GM19324 (cell line): Measurements from ENCODE around the gene DSCAML1.
"Not testable (repeated sequence)": the region's sequence is repeated elsewhere in the genome, so short reads cannot be mapped to it uniquely, and the experiment has no call there.

ENCODE experiments used
- ATAC-seq: cut with Tn5 transposase; IDR thresholded peaks from one replicate; pipeline ENCODE4 v1.9.1; 2021; ENCODE audit warnings: mild to moderate bottlenecking, moderate library complexity; ENCODE audit not compliant: unreplicated experiment, low FRiP score

DSCAML1 gene

DNA sequence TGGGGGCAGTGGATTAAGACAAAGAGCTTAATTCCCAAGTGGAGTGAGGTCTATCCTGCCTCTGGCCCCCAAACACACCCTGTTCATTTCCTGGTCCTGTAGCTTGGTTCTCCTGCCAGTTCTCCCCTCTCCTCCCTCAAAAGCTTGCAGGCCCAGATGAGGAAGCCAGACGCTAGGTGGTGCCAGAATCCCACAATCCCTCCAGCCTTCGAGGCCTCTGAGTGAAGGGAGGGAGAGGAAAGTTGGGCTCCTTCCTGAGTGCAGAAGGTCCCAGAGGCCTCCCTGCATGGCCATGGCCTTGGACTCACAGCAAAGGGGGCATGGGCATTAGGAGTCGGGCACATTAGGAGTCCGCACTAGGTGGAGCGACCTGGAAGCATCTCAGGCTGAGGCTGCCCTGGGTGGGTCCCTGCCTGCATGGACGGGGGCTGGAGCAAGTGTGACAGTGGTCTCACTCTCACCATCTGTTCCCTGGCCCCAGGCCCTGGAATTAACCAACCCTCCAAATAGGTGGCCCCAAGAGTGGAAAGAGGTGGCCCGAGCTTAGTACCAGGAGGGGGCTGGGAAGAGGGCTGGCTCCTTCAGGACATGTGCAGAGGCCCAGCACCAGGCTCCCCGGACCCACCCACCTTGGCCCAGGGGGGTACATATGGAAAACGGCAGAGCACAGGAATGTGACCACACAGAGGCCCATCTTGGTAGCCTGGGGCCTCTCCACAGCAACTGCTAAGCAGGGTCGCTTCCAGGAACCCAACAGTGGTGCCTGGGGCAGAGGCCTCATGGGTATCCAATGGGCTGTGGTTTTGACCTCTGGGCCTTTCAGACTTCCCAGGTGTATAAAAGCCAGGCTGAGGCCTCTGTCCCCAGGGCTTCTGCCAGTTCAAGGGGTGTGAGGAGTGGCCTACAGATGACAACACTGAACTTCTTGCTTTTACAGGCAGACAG lies 22.4 kb upstream of the DSCAML1 start:
- no peak for ATAC-seq

DNA sequence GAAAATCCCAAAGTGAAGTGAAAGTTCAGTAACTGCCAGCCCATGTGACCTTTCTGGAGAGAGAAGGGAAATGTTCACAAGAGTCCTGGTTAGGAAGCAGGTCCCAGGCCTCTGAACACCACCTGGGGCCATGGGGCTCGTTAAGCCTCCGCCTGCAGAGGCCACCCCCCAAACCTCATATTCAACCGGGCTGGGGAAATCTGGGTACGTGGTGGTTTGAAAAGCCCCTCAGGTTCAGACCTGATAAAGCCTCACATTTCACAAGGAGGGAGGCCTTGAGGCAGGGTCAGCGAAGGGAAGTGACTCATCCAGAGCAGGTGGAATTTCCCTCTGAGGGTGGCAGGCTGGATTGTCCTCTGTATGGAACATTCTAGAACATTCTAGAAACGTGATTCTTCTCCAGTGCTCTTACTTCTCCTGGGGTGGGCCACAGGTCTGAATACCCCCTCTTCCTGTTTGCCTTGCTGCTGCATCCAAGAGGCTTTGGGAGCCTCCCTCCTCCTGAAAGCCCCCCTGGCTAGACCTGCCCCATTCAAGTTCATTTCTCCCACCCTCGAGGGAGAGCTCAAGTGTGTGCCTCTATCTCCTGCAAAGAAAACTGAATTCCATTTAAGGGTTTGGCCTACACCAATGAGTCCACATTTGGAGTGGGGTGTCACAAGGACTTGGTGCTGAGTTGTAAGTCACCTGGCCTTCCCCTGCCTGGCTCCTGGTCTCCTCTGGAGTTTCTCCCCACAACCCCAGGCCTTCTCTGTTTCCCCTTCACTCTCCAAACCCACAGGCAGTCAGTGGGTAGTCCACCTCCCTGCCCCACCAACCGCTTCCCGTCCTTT lies 21.2 kb upstream of the DSCAML1 start:
- ATAC-seq: no peak

DNA sequence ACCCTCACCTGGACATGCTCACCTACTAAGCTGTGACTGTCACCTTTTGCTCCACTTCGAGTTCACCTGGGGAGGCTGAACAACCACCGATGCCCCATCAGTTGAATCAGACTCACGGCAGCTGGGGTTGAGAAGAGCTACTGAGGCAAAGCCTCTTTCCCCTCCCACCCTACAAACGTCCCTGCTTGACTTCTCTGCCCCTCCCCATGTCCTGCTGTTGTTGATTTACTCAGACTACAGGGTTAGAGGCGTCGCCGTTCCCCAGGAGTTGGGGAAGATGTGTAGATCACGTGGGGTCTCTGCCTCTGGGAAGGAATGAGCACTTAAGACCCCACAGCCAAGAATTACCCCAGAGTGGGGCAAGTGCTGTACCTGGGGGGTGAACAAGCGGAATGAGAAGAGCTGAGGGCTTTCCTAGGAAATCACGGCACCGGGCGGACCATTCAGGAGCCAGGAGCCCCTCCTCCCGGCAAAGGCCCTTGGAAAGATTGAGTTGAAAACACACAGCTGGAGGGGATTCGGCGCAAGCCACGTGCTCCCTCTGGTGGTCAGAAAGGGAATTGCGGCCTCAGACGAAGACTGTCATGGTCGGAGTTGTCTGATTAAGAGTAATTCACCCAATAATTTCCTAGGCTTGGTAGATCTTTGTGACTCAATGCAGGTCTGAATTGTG lies 20.5 kb upstream of the DSCAML1 start:
- ATAC-seq: no peak

DNA sequence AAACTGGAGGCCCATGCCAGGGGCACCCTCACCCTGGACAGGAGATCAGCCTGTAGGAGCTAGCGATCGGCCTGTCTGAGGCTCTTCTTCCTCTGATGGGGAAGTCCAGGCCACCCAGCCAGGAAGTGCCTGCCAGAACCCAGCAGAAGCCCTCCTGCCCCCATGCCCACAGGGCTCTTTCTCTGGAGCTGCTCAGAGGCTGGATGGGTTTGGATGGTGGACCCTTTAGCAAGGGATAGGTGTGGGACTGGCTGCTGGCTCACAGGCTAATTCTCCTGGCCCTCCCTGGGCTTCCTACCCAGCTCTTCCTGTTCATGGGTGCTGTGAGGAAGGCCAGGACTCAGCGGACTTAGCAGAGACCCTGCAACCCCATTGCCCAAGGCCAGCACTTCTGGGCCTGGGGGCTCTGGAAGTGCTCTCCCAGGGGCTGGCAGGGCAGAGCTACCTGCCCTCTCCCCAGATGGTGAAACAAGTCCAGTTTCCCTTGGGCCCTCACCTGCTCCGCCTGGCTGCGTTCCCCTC lies 19.9 kb upstream of the DSCAML1 start:
- no peak for ATAC-seq

DNA sequence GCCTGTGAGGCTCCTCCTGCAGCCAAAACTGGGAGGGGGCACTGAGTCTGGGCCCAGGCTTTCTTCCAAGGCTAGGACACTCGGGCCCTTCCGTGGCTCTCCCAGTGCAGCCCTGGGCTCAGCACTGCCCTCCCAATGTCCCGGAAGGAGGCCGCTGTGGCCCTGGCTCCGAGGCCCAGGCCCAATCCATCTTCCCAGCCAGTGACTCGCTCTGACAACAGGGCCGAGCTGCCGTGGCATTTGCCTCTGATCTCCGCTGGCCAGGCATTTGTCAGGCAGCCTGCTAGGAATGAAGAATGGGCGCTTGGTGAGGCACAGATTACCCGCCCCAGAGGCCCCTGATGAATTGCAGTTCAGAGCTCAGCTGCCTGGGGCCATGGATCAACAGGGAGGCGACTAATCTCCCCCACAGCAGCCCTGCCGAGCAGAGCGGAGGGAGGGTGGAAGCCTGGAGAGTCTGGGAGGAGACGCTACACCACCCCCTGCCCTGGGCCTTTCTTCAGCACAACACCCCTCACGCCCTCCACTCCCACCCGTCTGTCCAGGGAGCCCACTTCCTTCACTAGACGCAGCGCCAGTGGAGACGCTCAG lies 19.2 kb upstream of the DSCAML1 start:
- ATAC-seq: no peak

DNA sequence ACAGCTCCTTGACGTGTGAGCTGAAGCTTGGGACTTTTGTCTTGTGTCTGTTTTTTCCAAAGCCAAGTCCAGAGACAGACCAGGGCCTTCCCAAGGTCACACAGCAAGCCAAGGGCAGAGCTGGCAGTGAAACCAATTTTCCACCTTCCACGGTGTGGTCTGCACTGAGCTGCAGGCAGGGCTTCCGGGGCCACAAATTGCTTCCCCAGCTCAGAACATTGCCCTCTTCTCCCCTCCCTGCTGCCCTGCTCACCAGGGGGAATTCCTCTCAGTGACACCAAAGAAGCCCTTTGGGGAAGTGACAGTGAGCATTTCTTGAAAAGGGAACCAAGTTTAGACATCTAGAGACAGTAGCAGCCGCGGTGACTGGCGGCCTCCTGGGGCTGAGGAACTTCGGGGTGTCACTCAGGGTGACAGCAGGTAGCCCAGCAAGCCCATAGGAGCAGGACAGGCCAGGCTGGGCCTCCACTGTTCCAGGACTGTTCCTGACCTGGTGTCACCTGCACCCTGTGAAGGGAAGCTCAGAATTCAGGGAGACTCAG lies 18.3 kb upstream of the DSCAML1 start:
- ATAC-seq: peak; percentile 71

DNA sequence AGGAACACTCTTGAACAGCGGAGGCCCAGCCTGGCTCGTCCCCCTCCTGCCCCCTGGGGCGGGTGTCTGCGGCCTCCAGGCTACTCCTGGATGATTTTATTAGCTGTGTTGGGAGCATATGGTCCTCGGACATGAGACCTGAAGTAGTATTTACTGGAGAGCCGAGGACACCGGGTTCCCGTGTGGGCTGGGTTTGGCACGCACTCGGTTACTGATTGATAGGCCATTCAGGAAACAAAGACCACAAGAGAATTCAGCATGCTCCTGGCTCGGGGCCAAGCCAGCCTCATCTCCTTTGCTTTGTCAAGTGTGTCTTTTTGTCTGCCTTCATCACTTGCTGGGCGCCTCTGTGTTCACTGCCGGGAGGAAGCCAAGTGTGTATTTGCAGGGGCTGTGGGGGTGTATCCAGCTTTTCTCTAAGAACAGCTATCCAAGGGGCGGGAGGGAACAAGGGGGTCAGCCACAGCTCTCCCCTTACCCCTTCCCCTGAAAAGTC lies 17.8 kb upstream of the DSCAML1 start:
- peak; percentile 46 for ATAC-seq

GRCh38 chr11:117814204-117814765 lies 17.3 kb upstream of the DSCAML1 start:
- no peak for ATAC-seq

- ATAC-seq: not testable (repeated sequence)
Measured at GRCh38 chr11:117810056-117810451, 13.0 kb upstream of the DSCAML1 start.

- peak; percentile 77 for ATAC-seq
Measured at GRCh38 chr11:117809236-117810055, 12.4 kb upstream of the DSCAML1 start.

- ATAC-seq: no peak
Measured at GRCh38 chr11:117808784-117809183, 11.8 kb upstream of the DSCAML1 start.

DNA sequence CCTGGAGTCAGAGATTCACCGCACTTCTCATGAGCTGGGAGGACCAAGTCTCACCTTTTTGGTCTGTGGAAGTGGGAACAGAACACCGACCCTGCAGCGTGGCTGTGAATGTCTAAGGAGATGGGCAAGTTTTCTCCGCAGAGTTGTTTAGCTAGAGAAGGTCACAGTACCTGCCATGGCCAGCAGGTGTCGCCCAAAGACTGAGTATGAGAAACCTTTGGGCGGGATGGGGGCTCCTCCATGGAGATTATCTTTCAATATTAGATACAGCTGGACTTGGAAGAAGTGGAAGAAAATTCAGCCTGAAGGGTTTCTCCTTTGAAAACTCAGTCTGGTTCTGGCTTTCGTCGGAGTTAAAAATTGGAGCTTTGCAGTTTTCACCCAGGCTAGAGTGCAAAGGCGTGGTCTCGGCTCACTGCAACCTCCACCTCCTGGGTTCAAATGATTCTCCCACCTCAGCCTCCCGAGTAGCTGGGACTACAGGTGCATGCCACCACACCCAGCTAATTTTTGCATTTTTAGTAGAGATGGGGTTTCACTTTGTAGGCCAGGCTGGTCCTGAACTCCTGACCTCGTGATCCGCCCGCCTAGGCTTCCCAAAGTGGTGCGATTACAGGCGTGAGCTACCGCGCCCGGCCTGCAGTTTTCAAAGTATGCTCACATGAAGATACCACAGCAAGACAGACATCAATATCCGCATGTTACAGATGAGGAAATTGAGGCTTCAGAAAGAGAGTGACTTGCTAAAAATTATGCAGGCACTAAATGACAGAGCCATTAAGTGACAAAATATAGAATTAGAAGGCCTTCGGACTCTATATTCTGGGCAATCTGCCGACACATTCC lies 10.7 kb upstream of the DSCAML1 start:
- ATAC-seq: no peak

DNA sequence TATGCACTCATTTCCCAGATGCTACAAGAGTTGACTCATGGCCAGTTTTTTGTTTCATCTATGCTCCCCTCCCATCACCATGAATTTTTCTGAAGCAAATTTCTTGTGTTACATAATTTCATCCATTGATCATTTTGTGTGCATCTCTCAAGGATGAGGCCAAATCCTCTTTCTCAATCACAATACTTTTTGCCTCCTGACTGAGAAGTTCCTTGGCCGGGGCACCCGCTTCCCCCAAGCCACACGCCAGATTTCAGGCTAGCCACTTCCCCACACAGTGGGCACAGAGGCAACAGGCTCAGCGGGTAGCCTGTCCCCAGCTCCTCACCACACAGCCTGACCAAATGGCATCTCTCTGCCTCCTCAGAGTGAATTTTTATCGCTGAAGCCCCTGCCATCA lies 9.8 kb upstream of the DSCAML1 start:
- ATAC-seq: no peak

DNA sequence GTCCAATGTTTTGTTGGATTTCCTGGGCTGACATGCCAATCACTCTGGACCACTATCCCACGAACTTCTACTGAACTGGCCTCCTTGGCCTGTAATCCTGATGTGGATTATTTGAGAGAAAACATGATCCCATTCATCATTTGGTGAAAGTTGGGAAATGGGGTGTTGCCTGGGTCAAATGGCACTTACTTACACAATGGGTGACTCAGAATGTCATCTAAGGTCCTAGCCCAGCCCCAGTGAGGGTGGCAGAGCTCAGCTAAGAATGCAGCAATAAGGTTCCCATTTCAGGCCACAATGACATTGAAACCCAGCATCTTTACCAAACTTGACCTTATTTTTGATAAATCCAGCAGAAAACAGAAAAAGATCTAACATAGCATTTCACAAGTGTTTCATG lies 8.0 kb upstream of the DSCAML1 start:
- ATAC-seq: no peak

GRCh38 chr11:117803896-117804295 lies 6.9 kb upstream of the DSCAML1 start:
- no peak for ATAC-seq

DNA sequence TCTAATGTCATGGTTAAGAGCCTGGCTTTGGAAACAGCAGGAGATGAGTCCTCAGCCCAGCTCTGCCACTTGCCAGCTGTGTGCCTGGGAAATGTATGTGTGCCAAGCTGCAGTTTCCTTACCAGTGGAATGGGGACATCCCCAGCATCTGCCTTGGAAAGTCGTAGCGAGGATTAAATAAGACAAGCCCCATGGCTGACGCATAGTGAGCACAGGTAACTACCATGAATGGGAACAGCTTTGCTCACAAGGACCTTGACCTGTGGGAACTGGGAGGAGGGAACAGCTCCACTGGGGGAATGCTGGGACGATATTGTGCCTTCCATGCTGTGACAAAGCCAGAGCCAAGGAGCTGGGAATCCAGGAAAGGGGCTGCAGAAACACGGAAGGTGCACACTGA lies 2.6 kb upstream of the DSCAML1 start:
- no peak for ATAC-seq

GRCh38 chr11:117796456-117796871 lies 552 bp downstream of the DSCAML1 start:
- ATAC-seq: no peak
